KMS-11 (cell line): ENCODE measurements around the gene IL26.

Source experiments
- H2AFZ ChIP-seq: fragments of 200-600 bp; sonication (generic); 2 replicates; pipeline ENCODE4 v1.6.1; 2016; ENCODE audit warnings: antibody characterized with exemption, mixed run types, low read depth
- H3K27ac ChIP-seq: fragments of 200-600 bp; sonication (generic); 2 replicates; pipeline ENCODE4 v1.6.1; 2016; ENCODE audit warnings: mild to moderate bottlenecking, mixed run types
- H3K27me3 ChIP-seq: fragments of 200-600 bp; sonication (generic); 2 replicates; pipeline ENCODE4 v1.6.1; 2017; ENCODE audit warnings: mild to moderate bottlenecking, low read depth, mixed run types, moderate library complexity; ENCODE audit not compliant: insufficient read depth
- H3K36me3 ChIP-seq: fragments of 200-600 bp; sonication (generic); 2 replicates; pipeline ENCODE4 v1.6.1; 2017; ENCODE audit warnings: mild to moderate bottlenecking, mixed run types; ENCODE audit not compliant: insufficient read depth
- H3K4me1 ChIP-seq: fragments of 200-600 bp; sonication (generic); 2 replicates; pipeline ENCODE4 v1.6.1; 2016; ENCODE audit warnings: mild to moderate bottlenecking, low read depth, mixed run types; ENCODE audit not compliant: poor library complexity, severe bottlenecking
- H3K4me2 ChIP-seq: fragments of 200-600 bp; sonication (generic); 2 replicates; pipeline ENCODE4 v1.7.0; 2016; ENCODE audit warnings: mild to moderate bottlenecking, mixed run types
- H3K4me3 ChIP-seq: fragments of 200-600 bp; sonication (generic); IDR thresholded peaks from 2 replicates; pipeline ENCODE4 v1.6.1; 2017; ENCODE audit warnings: low read depth, low read length, mixed read lengths; ENCODE audit not compliant: insufficient read depth
- H3K79me2 ChIP-seq: fragments of 200-600 bp; sonication (generic); 2 replicates; pipeline ENCODE4 v1.6.1; 2016; ENCODE audit warnings: low read depth, mixed run types; ENCODE audit not compliant: insufficient read depth
- H3K9ac ChIP-seq: fragments of 200-600 bp; sonication (generic); 2 replicates; pipeline ENCODE4 v1.6.1; 2016; ENCODE audit warnings: mild to moderate bottlenecking, mixed run types
- H4K20me1 ChIP-seq: fragments of 200-600 bp; sonication (generic); 2 replicates; pipeline ENCODE4 v1.6.1; 2016; ENCODE audit warnings: mild to moderate bottlenecking, mixed run types; ENCODE audit not compliant: insufficient read depth
- TF ChIP-seq, protein P1 (sequence below): fragments of 200-600 bp; sonication (generic); conservative IDR thresholded peaks from 2 replicates; pipeline ENCODE4 v1.6.1; 2017; ENCODE audit warnings: low read depth, mild to moderate bottlenecking, antibody characterized with exemption, low read length, moderate library complexity, mixed read lengths

IL26 gene

DNA sequence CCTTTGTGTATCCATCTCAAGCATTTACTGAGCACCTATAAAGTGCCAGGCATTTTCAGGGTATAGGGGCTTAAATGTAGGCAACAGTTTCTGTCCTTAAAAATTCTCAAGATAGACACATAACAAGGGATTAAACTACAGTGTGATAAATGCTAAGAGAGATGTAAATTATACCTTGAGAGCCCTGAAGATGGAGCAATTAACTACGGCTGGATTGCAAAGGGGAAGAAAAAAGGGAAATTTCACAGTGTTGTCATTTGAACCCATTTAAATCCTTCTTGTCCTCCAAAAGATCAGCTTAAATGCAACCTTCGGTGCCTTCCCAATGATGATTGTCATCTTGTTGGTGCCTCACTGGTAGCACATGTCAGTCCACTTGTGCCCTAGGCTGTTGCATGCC is 11.5 kb upstream of the IL26 start:
- no peak overlapping the region for H3K27ac ChIP-seq
- no peaks in the 10 kb centered on the region for H3K79me2 ChIP-seq
- H2AFZ ChIP-seq = peak overlapping the region; percentile 77
- peak overlapping the region; percentile 17; the same call in 1 of the 2 replicates for H3K9ac ChIP-seq
- H3K36me3 ChIP-seq = no peaks in the 10 kb centered on the region
- TF ChIP-seq, protein P1, sequence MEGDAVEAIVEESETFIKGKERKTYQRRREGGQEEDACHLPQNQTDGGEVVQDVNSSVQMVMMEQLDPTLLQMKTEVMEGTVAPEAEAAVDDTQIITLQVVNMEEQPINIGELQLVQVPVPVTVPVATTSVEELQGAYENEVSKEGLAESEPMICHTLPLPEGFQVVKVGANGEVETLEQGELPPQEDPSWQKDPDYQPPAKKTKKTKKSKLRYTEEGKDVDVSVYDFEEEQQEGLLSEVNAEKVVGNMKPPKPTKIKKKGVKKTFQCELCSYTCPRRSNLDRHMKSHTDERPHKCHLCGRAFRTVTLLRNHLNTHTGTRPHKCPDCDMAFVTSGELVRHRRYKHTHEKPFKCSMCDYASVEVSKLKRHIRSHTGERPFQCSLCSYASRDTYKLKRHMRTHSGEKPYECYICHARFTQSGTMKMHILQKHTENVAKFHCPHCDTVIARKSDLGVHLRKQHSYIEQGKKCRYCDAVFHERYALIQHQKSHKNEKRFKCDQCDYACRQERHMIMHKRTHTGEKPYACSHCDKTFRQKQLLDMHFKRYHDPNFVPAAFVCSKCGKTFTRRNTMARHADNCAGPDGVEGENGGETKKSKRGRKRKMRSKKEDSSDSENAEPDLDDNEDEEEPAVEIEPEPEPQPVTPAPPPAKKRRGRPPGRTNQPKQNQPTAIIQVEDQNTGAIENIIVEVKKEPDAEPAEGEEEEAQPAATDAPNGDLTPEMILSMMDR = peak; percentile 30; the same call in 1 of the 2 replicates
- H4K20me1 ChIP-seq = no peaks in the 10 kb centered on the region
- H3K27me3 ChIP-seq = no peaks in the 10 kb centered on the region
- H3K4me2 ChIP-seq = peak overlapping the region; percentile 63
- H3K4me1 ChIP-seq = peaks cover 35% of the 10 kb centered on the region
- peak overlapping the region; percentile 53 for H3K4me3 ChIP-seq

DNA sequence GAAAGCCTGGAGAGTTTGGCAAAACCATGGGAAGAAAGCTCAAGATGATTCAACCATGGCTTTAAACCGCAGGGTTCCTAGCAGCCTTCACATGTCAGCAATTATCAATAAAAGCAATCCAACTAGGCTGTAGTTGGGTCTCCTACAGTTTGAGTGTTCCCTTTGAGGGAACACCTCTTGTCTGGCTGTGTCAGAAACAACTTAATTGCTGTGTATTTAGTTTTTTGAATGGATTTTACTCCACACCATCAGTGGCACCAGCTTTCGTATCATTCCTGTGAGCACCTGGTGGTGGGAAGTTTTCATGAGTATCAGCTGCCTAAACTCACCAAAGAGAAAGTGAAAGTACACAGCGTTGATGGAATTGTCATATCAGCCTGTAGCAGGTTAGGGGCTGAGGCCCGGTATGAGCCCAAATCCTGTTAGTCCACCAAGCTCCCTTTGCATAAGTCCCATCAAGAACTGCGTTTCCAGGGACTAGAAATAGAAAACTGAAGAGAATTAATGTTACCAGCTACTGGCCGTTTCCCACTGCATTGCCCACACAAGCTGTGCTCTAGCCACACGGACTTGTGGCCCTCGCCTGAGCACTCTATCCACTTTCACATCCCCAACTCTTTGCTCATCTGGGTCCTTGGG is 10.9 kb upstream of the IL26 start:
- H3K27me3 ChIP-seq = no peaks in the 10 kb centered on the region
- TF ChIP-seq, protein P1 = no peak
- H4K20me1 ChIP-seq = no peaks in the 10 kb centered on the region
- H3K4me3 ChIP-seq = peak overlapping the region; percentile 53
- no peaks in the 10 kb centered on the region for H3K36me3 ChIP-seq
- peak overlapping the region; percentile 17; the same call in 1 of the 2 replicates for H3K9ac ChIP-seq
- peaks cover 33% of the 10 kb centered on the region for H3K4me1 ChIP-seq
- no peaks in the 10 kb centered on the region for H3K79me2 ChIP-seq
- H3K27ac ChIP-seq = no peak overlapping the region
- H3K4me2 ChIP-seq = peak overlapping the region; percentile 63
- peak overlapping the region; percentile 77 for H2AFZ ChIP-seq

GRCh38 chr12:68235576-68235975 is 10.0 kb upstream of the IL26 start:
- Histone ChIP-seq H3K4me1 (peaks cover 23% of the 10 kb centered on the region), H2AFZ (no peak overlapping the region)

GRCh38 chr12:68234140-68234539 is 8.5 kb upstream of the IL26 start:
- Histone ChIP-seq H3K36me3 (no peaks in the 10 kb centered on the region), H3K4me1 (peaks cover 18% of the 10 kb centered on the region), H3K4me3 (no peak overlapping the region), H3K4me2 (no peak overlapping the region), H3K27ac (no peak overlapping the region), H3K79me2 (no peaks in the 10 kb centered on the region), H3K9ac (no peak overlapping the region), H4K20me1 (no peaks in the 10 kb centered on the region), H2AFZ (no peak overlapping the region), H3K27me3 (no peaks in the 10 kb centered on the region)
- TF ChIP-seq, protein P1 = no peak

More at GRCh38 chr12:68235576-68235975, 10.0 kb upstream of the IL26 start:
- no peak overlapping the region for H3K27ac ChIP-seq
- H3K27me3 ChIP-seq = no peaks in the 10 kb centered on the region
- TF ChIP-seq, protein P1 = no peak
- no peak overlapping the region for H3K4me2 ChIP-seq
- H3K36me3 ChIP-seq = no peaks in the 10 kb centered on the region
- H3K9ac ChIP-seq = no peak overlapping the region
- H3K4me3 ChIP-seq = no peak overlapping the region
- no peaks in the 10 kb centered on the region for H4K20me1 ChIP-seq
- H3K79me2 ChIP-seq = no peaks in the 10 kb centered on the region
